ENCODE measurements around the gene ABLIM1.

Gene ABLIM1

GRCh38 chr10:114401195-114401791 is 256.8 kb downstream of the ABLIM1 start:
- no peak for DNase-seq

GRCh38 chr10:114400091-114400490 is 258.0 kb downstream of the ABLIM1 start:
- DNase-seq: no peak

- DNase-seq: no peak
Measured at GRCh38 chr10:114399576-114399975, 258.5 kb downstream of the ABLIM1 start.

DNA sequence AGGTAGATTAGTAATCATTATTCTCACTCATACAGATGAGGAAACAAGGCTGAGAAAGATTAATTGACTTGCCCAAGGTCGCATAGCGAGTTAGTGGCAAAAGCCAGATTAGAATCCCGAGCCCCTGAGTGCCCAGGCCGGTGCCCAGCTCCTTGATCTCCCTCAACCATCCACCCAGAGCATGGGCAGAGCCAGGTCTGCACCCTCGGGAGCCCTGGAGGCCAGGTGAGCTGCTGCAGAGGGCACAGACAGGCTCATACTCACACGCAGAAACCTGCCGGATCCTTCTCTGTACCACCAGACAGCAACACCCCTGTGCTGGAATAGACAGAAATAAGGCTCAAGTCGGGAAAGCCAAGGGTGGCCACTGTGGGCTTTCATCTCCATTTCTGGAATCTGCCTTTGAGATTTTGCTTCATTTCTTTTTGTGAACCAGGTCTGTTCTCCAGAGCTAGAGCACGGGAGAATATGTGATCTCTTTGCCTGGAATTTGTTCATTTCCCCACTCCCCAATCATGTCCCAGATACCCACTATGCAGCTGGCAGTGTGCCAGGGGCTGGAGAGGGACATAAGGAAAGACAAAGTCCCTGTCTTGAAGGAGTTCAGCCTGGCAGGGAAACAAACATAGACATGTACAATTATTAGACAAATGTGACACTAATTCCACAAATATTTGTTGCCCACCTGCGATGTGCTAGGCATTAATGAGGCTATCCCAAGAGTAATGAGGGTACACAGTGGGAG is 259.3 kb downstream of the ABLIM1 start:
- DNase-seq: no peak

DNA sequence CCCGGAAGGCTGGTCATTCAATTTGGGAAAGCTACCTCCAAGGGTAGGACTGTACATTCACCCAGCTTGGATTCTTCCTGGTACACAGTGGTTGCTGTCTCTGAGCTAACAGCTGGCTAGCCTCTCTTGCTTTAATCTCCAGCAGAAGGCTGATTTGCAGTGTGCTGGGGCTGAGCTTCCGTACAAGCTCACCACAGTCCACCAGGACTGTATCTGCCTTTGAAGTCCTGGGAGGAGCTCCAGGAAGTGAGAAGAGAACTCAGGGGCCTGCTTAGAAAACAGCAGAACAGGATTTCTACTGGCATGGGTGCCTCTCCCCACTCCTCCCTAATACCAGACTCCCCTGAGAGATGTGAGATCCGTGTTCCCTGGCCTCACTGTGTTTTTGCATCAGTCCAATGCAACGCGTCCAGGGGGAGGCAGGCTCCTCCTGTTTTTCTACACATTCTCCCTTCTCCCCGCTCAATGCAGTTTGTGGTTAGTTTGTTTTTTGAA is 260.4 kb downstream of the ABLIM1 start:
- no peak for DNase-seq

DNA sequence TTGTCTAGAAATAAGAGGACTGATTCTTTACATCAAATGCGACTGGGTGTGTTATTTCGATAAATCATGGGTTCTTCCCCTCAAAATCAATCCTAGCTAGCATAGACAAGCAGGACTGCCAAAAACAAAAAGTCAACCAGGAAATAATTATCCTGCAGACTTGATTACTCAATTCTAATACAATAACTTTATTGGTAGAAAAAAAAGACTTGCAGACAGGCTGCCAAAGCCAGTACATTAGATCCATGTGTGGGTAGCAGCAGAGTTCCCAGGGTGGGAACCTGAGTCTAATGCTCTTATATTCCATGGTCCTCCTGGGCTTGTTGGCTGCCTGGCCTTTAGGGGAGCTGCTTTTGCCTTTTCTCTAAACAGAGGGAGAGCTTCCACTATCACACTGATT is 261.6 kb downstream of the ABLIM1 start:
- DNase-seq: no peak

GRCh38 chr10:114395366-114396022 is 262.6 kb downstream of the ABLIM1 start:
- no peak for DNase-seq

DNA sequence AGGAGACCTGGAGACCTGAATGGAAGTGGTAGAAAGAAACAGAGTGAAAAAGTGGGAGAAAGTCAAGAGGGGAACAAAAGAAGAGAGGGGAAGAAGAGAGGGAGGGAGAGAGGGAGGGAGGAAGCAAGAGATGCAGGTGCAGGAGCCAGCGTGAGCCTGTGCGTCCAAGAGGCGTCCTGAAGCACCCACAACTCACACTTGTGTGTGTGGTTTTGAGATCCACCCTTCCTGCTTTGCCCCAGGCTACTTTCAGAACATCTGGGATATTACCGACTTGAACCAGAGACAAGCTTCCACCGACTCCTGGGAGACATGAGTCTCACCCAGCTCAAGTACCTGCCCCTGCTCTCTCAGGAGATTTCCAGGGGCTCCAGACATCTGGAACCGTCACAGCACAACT is 263.5 kb downstream of the ABLIM1 start:
- DNase-seq: no peak

GRCh38 chr10:114393886-114394285 is 264.2 kb downstream of the ABLIM1 start:
- DNase-seq: no peak

DNA sequence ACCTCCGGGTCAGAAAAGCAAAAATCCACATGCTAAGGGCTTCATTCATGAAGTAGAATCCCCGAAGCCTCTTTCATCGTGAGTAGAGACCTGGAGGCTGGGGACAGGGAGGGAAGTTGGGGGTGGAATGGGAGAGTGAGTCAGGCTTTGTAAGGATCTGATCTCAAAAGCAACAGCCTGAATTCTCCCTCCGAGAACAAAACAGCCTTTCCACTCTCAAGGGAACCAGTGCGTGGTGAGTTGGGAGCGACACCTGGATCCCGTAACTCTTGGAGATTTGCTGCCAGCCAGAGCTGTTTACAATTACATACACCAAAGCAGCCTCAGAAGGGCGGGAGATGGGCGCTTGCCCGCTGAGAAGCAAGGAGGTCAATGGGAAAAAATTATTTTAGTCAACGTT is 264.6 kb downstream of the ABLIM1 start:
- no peak for DNase-seq

- DNase-seq: no peak
Measured at GRCh38 chr10:114392112-114392835, 265.8 kb downstream of the ABLIM1 start.

- DNase-seq: no peak
Measured at GRCh38 chr10:114391599-114391998, 266.5 kb downstream of the ABLIM1 start.

- DNase-seq: no peak
Measured at GRCh38 chr10:114389426-114389825, 268.6 kb downstream of the ABLIM1 start.

DNA sequence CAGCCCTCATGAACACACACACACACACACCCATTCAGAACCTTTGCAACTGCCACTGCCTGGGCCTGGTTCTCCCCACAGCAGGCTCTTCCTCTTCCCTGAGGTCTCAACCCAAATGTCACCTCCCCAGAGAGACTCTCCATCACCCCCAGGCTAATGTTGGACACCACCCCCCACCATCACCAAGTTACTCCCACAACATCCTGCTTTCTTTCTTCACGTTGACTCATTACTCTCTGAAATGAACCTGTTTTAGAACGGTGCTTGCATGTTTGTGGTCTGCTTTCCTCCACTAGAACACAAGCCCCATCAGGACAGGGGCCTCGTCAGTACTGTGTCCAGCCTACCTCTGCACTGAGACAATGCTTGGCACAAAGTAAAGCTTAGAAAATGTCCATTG is 269.8 kb downstream of the ABLIM1 start:
- no peak for DNase-seq

GRCh38 chr10:114387784-114388183 is 270.3 kb downstream of the ABLIM1 start:
- no peak for DNase-seq

DNA sequence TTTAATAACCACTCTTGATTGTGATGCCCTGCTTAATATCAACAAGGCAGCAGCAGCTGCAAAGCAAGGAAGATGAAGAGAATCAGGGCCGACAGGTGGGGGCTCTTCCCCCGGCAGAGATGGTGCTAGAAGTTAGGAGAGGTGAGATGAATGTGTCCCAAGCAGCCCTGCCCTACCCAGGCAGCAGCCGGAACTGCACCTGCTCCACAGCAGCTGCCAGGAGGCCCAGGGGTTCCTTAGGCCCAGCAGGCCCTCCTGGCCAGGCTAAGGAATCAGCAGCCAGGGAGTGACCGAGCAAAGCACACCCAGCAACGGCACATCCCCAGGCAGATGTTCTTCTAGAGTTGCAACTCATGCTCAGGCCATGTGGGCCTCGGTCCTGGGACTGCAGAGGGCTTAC is 271.6 kb downstream of the ABLIM1 start:
- DNase-seq: no peak

DNA sequence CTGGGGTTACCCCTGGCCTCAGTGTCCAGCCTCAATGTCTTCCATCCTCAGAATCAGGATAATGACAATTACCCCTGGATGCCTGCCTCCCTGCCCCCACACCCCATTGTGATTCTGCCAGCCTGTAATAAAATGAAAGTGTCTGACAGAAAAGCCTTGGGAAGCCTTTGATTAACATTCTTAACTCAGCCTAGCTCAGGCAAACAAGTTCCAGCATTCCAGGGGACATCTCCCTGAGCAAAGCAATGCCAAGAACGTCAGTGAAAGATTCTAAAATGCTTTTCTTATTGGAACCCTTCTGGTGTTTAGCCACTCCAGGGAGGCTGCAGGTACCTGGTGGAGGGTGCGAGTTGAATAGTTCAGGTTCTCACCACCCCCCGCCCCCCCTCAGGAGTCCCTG is 272.5 kb downstream of the ABLIM1 start:
- no peak for DNase-seq

GRCh38 chr10:114384601-114385000 is 273.5 kb downstream of the ABLIM1 start:
- DNase-seq: no peak

- no peak for DNase-seq
Measured at GRCh38 chr10:114384181-114384580, 273.9 kb downstream of the ABLIM1 start.

Data from NCI-H510A treated with DMSO at 0.1 percent for 48 hours (cell line).